ENCODE results near the gene BRF1.

The BRF1 gene

DNA sequence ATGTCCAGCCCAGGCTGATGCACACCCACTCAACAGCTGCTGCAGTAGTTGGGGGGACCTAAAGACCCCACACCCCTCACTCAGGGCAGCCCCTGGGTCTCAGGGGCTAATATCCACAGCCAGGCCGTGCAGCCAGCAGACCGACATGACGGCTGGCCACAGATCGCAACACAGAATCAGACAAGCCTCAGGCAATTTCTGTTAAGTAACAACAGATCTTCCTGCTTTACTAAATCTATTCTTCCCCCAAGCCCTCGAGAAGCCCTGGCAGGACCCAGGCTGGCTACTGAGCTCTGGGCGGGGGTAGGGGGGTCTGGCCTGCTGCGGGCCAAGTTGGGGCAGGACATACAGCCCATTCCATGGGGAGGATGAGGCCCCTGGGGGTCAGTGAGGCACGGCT lies 91.7 kb downstream of the BRF1 start:
- no peak for DNase-seq (ENCODE audit: low spot score)

GRCh38 chr14:105208738-105209075 lies 92.1 kb downstream of the BRF1 start:
- no peak for DNase-seq (ENCODE audit: low spot score)

GRCh38 chr14:105207996-105208737 lies 92.6 kb downstream of the BRF1 start:
- DNase-seq (ENCODE audit: low spot score) = no peak

- DNase-seq (ENCODE audit: low spot score) = no peak
Measured at GRCh38 chr14:105207460-105207901, 93.3 kb downstream of the BRF1 start.

GRCh38 chr14:105206873-105207272 lies 93.9 kb downstream of the BRF1 start:
- no peak for DNase-seq (ENCODE audit: low spot score)

DNA sequence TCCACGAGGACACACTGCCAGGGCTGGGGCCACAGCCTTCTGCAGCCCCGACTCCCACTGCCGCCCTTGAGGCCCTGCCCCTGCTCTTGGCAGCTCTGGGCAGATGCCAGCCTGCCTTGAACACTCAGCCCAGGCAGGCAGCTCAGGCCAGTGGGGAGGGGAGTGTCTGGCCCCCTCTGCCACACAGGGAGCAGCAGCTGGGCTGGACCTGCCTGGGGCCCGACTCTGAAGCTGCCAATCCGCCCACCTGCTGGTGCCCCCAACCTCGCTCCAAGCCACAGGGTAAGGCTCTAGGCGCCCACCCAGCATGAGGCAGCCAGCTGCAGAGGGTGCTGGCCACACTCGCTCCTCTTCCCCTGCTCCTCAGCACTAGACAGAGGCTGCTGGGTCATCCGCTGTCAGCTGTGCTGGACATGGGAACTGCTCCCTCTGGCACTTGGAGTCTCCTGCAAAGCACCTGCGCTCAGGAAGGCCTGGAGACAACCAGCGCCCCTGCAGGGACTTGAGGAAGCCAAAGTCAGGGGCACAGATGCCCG lies 95.1 kb downstream of the BRF1 start:
- DNase-seq (ENCODE audit: low spot score) = no peak

DNA sequence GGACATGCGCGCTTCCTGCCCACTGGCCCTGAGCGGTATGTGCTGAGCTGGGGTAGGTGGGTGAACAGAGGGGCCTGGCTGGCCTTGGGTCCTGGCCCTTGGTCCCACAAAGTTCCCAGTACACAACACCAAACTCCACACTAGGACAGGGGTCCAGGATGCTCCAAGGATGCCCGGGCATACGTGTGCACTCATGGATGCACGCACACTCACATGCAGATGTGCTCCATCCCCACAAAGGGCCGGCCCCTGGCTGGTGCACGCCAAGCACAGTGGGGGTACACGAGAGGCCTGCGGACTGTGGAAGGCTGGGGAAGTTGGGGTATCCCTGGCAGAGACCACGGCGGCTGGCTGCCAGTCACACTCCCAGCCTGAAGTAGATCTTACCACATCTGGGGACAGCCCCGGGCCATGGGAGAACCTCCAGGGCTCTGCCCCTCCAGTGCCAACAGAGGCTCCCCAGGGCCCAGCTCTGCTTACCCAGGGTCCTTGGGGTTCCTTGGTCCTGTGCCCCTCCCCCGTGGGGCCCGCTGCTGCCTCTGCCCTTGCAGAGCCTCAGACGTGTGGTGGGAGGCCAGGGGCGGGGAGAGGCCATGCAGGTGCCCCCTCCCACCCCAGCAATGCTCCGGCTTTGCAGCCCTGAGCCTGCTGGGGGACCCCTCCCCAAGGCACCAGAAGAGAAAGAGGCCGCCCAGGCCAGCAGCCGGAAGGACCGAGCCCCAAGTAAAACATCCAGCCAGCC lies 95.7 kb downstream of the BRF1 start:
- DNase-seq (ENCODE audit: low spot score) = no peak

DNA sequence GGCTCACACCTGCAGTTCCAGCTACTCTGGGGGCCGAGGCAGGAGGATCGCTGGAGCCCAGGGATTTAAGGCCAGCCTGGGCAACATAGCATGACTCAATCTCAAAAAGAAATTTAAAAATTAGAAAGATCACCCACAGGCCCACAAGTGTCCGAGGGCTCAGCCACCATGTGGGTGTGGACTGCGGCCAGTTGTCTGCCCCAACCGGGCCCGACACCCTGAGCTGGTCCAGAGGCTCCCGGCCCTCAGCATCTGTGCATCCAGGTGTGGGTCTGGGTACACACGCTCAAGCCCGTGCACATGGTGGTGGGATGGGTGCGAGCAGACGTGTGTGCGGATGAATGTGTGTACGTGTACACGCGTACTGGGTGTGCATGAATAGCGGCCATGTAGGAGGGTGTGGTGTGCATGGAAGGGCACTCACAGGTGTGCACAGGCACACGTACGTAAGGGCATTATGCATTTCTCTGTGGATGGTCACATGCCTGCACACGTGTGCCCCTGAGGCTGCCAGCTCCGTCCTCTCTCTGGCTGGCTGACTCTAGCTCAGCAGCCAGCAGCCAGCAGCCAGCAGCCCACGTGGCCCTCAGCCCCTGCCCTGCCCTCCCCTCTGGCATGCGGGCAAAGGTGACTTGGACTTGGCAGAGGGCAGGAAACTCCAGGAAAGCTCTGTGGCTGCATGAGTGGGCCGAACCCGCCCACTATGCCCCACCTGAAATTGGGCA lies 96.4 kb downstream of the BRF1 start:
- DNase-seq (ENCODE audit: low spot score) = no peak

GRCh38 chr14:105203701-105204100 lies 97.1 kb downstream of the BRF1 start:
- DNase-seq (ENCODE audit: low spot score) = no peak

GRCh38 chr14:105203057-105203531 lies 97.7 kb downstream of the BRF1 start:
- peak; percentile 82 for DNase-seq (ENCODE audit: low spot score)

- DNase-seq (ENCODE audit: low spot score) = no peak
Measured at GRCh38 chr14:105201925-105202513, 98.8 kb downstream of the BRF1 start.

DNA sequence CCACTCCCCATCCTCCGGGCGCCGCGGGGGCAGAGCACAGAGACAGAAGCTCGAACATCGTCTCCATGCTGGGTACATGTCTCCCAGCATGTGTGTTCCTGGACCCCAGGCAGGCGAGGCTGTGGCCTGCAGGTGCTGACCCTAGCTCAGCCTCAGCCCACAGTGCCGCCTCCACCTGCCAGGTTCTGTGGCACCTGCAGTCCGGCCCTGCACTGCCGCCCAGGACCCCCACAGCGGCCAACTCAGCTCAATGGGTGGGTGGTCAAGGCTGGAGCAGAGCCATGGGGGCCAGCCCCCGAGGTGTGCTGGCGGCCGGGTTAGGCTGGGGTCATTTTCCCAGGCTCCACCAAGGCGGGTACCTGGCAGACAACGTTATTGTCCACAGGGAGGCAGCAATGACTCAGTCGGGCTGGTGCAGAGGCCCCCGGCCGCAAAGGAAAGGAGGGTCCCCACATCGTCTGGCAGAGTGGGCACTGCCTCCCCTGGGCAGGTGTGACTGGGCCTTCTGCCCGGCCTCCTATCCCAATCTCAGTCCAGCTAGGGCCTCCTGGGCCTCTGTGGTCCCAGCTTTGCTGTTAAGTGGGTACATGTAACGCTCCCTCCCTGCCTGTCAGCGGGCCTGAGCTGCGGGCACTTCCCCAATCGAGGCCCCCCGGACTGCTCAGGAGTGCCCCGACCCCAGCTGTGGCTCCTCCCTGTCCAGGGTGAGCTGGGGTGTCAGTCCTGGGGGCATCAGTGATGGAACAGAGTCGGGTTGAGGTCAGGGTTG lies 99.5 kb downstream of the BRF1 start:
- DNase-seq (ENCODE audit: low spot score) = no peak

DNA sequence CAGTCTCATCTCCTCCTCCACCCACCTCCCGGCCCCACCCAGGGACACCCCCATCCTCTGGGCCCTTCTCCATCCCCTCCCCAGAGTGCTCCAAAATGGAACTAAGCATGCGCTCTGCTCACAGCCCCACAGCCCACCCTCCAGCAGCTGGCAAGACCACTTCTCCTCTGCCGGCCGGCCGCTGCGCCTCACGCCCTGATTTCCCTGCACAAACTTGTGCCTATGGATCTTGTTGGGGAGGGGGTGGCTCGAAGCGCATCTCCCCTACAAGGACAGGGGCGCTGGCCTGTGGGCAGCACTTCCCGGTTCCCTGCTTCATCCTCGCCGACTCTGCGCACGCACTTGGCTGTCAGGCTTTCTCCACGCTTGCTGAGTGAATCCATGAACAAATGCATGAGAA lies 100.2 kb downstream of the BRF1 start:
- DNase-seq (ENCODE audit: low spot score) = no peak

DNA sequence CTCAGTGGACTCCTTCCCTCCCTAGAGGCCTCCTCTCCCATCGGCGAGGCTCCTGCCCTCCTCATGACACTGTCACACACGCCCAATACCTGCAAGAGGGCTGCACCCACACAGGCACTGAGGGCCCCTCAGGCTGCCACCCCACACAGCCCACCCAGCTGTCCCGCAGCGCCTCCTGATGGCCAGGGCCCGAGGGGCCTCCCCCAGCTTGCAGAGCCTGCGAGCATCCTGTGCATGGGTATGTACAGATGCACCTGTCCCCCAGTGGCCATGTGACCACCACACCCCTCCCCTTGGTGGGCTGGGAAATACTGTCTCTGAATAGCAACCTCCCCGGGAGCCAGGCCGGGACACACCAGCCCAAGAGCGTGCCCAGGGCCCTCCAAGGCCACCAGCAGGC lies 100.7 kb downstream of the BRF1 start:
- DNase-seq (ENCODE audit: low spot score) = no peak

DNA sequence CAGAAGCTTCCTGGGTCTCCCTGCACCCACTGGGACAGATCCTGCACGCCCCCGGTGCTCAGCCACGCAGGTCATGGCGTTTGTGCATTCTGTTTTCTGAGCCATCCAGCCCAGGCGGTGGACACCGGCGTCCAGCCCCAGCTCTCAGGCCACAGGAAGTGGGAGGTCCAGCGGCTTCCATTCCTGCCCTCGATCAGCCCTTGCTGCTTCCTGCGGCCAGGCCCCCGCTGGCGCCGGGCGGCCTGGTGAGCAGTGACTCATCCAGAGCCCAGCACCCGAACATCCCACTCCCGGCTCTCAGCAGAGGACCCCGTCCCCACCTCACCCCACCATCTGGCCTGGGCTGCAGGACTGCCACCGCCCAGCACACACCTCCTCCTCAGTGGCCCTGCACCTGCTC lies 101.7 kb downstream of the BRF1 start:
- DNase-seq (ENCODE audit: low spot score) = no peak

DNA sequence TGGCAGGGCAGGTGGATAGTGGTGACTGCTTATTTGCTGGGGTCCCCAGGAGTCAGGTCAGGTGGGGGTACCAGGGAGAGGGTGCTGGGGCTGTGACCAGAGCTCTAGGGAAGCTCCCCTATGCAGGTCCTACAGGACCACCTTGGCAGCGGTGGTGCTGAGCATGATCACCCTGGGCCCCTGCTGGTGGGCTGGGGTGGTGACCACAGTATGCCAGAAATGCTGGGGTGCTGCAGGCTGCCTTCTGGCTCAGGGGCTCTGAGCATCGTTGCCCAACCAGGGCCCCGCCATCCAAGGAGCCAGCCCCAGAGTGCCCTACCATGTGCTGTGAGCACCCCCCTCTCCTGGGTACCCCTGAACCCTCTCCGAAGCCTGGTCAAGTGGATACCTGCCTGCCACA lies 102.2 kb downstream of the BRF1 start:
- DNase-seq (ENCODE audit: low spot score) = no peak

- peak; percentile 82 for DNase-seq (ENCODE audit: low spot score)
Measured at GRCh38 chr14:105197211-105197641, 103.6 kb downstream of the BRF1 start.

- no peak for DNase-seq (ENCODE audit: low spot score)
Measured at GRCh38 chr14:105196265-105196960, 104.4 kb downstream of the BRF1 start.

GRCh38 chr14:105195522-105196264 lies 105.1 kb downstream of the BRF1 start:
- no peak for DNase-seq (ENCODE audit: low spot score)

- no peak for DNase-seq (ENCODE audit: low spot score)
Measured at GRCh38 chr14:105195051-105195450, 105.8 kb downstream of the BRF1 start.
